Stimulated activated CD8-positive, alpha-beta memory T cell treated with anti-CD3 and anti-CD28 coated beads, Interleukin-15, amount 100 ng/mL, for 1 hour (primary cell): ENCODE data around the gene MEIS2.

Experiments
- DNase-seq: peaks from one replicate; pipeline ENCODE4 v3.0.0-alpha.2; 2020; ENCODE audit warnings: low read depth

Gene MEIS2

DNA sequence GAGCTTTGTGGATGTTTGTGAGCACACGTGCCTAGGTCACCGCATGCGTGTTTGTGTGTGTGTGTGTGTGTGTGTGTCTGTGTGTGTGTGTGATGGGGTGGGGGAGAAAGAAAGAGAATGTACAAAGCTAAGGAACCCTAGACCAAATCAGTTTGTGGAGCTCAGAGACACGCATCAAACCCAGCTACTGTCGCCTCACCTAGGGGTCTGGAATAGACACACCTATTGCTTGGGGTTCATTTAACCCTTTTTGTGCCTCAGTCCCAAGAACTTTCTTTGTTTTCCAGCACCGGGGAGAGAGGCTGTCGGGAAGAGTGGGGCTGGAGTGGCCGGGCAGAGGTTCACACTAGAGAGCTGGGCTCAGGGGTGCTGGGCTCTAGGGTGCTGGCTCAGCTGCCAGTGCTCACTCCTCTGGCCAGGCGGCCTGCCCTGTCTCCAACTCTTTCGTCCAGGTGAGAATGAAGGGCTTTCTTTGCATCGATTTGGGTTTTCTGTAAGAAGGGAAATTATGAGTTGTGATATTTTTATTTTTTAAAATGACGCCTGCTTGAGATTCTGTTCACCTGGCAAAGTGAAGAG is 221.6 kb downstream of the MEIS2 start:
- DNase-seq, result no peak

DNA sequence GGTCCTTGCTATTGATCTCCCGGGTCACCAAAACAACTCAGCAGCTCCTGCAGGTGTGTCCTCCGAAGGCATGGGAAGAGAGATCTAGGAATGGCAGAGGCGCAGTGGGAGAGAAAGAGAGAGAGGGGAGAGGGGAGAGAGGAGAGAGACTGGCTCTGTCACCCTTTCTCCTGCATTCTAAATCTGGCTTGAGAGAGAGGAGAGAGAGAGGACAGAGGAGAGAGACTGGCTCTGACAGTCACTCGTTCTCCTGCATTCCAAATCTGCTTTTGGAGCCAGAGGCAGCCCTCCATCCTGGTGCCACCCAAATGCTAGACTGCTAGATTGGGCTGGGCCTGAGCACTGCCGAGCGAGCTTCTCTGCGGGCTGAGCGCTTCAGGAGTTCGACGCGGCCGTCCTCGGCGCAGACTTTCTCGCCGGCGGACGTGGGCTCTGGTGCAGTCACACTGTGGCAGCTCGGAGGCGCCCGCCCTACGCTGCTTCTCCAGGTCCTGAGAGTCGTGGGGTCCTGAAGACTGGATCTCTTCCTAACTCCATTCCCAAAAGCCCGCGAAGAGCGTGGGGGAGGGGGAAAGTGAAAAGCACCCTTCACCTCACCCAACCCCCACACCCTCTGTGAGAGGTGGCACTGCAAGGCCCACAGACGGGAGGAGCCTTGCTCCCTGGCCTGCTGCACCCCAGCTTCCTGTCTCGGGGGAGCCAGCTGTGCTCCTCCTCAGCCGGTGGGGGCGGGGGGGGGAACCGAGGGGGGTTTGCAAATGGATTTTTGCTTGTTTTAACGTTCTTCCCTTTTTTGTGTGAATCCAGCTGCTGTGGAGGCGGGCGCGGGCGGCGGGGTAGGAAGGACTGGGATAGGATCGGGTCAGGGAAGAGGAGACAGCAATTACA is 222.3 kb downstream of the MEIS2 start:
- no peak for DNase-seq

DNA sequence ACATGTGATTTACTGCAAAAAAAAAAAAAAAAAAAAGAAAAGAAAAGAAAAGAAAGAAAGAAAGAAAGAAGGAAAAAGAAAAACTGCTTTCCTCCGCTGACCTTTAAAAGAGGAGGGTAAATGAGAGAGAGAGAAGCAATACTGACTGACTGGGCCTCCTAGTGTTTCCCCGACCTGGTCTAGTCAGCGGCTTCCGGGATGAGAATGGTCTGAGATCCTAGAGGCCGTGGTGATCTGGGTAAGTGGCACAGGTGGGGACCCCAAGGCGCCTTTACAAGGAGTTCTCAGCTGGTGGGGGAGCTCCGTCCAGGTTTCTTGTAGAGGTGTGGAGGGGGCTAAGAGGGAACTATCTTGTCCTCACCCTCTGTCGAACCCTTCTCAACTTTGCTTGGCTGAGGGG is 223.1 kb downstream of the MEIS2 start:
- no peak for DNase-seq

DNA sequence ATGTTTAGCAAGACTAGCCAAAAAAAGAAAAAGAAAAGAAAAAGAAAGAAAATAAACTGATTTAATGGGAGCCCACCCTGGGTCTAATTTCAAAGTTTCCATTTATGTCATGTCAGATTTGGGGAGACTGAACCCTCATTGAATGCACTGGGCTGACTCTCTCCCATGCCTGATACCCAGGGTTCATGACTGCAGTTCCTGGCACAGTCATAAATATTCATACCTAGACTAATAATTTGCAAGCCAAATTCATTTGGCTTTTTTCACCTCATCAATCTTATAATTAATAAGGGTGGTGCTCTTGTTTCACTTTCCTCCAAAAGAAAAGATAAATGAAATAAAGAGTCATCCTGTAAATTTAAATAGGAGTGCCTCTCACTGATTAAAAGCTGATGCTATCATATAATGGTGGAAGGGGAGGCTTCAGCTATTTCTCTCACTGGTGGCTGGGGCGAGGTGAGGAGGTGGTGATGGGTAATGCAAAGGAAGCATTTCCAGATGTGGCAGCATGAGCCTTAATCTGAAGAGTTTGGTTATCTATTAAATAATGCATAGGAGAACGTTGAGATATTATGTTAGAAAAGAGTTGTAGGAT is 224.5 kb downstream of the MEIS2 start:
- DNase-seq, result no peak

DNA sequence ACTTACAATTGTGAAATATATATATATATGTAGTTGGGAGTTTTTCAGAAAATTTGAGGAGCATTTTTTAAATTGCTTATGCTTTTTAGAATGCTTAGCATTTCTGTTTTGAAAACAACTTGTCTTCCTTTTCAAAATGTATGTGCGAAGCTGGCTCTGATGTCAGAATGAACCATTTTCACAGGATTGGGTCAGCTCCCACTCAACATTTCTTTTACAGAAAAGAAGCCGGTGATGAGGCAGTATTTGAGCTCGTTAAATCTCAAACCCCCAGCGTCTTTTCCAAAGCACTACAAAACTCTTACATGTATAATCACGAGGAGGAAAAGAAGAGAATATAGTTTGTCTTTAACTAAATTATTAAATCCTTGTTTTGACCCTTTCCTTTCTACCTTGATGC is 225.4 kb downstream of the MEIS2 start:
- no peak for DNase-seq

DNA sequence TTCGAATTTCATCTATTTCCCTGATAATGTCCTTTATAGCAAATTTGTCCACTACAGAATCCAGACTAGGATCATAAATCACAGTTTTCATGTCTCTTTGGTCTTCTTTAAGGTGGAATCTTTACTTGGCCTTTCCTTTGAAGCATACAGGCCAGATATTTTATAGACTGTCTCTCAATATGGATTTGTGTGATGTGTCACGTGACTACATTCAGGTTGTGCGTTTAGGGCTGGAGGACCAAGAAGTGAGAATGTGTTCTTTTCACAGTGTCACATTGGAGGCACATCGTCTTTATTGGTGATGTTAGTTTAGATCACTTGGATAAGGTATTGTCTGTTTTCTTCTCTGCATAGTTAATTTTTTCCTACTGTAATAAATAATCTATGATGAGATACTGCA is 232.9 kb downstream of the MEIS2 start:
- DNase-seq, result no peak

DNA sequence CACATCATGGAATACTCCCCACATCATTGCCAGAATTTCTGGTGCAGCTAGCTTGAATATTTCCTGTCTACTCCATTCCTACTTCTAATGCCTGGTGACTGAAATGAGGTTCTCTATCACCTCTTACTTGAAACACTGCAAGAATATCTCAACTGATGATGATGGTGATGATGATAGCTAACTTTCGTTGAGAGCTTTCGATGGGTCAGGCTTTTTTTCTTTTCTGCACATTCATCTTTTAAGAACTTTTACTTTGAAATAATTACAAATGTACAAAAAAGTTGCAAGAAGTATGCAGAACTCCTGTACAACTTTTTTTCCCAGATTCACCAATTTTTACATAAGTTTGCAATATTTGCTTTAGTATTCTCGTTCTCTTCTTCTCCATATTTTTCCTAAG is 233.5 kb downstream of the MEIS2 start:
- DNase-seq, result no peak

DNA sequence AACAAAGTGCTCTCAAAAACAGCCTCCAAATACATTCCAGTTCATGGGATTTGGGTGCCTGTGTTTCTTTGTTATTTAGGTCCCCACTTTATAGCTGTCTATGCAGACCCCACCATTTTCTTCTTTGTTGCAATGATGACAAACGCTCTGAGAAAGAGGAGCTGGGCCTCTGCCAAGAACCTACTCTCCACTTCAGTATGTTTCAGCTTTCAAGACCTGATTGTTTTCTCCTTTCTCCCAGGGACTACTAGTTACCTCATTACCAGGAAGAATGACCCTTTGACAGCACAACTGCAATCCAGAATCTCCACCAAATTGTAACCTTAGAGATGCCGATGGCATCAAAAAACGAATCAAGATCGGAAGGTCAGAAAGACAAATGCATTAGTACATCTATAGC is 236.8 kb downstream of the MEIS2 start:
- DNase-seq, result no peak

DNA sequence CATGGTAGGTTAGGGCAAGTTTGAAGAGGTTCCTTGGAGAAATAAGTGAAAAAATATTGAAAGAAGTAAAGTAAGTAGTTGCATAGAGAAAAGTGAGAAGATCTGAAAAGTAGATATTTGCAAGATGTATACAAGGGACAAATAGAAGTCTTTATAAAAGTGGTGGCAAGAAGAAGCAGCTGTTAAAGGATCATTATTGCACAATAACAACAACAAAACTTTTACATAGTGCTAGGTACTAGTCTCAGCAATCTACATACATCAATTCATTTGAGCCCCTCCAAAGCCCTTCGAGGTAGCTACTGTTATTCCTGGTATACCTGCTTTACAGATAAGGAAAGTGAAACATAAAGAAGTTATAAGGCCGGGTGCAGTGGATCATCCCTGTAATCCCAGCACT is 239.6 kb downstream of the MEIS2 start:
- no peak for DNase-seq

DNA sequence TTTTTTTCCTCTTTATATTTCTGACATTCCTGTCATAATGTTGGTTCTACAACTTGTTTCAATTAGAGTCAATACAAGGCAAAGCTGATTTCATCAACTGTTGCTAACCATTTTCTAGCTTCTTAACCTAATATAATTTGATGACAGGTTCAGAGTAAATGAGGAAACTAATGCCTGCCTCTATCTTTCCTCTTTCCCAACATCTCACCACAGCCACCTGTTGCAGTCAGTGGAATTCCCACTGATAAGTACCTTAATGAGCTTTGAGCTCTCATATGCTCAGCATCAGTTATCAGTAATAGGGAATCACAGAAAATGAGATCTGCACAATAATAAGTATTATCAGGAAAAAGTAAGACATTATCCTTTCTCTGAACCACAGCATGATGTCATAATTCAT is 241.9 kb downstream of the MEIS2 start:
- no peak for DNase-seq

DNA sequence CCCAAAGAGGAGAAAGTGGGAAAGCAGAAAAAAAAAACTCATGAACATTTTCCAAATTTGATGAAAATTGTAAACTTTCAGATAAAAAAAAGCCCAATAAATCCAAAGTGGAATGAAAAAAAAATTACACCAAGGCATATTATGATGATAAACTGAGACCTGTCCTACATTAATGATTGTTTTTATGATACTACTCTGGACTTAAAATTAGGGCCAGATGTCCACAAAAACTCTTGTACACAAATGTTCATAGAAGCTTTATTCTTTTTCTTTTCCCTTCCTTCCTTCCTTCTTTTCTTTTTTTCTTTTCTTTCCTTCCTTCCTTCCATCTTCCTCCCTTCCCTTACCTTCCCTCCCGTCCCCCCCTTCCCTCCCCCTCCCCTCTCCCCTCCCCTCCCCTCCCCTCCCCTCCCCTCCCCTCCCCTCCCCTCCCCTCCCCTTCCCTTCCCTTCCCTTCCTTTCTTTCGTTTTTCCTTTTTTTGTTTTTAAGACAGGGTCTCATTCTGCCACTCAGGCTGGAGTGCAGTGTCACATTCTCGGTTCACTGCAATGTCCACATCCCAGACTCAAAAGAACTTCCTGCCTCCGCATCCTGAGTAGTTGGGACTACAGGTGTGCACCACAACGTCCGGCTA is 243.9 kb downstream of the MEIS2 start:
- no peak for DNase-seq

DNA sequence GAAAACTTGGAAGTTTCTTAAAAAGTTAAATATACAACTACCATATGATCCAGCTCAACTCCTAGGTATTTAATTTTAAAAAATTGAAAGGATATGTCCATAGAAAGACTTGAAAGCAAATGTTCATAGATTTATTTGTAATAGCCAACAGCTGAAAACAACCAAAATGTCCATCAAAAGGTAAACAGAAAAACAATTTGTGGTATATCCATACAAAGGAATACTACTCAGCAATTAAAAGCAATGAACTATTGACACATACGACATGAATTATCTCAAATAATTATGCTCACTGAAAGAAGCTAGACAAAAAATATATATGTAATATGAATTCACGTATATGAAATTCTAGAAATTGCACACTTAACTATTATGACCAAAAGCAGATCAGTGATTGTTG is 249.5 kb downstream of the MEIS2 start:
- no peak for DNase-seq

DNA sequence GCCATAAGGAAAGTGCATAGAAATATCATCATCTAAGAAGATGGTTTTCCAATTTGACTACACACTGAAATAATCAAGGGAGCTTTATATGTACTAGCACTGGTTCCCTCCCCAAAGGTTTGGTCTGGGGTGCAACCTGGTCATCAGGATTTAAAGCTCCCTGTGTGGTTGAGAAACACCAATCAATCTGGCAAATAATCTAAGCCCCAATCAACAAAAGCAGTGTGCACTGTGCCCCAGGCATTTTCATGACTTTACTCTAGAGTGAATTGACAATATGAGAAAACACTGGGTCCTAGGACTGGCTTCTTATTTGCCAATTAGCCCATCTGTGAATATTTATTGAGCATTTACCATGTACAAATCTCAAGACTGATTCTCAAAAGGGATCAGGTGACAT is 255.1 kb downstream of the MEIS2 start:
- DNase-seq, result no peak

DNA sequence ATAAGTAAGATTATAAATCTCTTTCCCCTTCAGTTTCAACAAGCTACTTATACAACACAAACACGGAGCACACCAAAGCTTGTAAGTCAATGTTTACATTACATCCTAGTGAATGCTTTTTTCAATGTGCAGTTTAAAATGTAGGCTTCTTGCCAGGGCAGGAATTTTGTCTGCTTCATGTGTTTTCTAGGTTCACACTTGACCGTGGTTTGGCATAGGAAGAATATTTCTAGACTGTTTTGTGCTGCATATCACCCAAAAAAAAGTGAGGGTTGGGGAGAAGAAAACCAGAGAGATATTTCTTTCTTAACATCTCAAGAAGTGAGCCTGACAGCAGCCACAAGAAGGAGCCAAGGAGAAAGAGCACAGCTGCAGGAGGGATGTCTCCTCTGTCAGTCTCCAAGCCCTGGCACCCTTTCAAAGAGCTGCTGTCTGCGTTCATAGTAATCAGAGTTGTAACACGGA is 255.8 kb downstream of the MEIS2 start:
- DNase-seq, result no peak

DNA sequence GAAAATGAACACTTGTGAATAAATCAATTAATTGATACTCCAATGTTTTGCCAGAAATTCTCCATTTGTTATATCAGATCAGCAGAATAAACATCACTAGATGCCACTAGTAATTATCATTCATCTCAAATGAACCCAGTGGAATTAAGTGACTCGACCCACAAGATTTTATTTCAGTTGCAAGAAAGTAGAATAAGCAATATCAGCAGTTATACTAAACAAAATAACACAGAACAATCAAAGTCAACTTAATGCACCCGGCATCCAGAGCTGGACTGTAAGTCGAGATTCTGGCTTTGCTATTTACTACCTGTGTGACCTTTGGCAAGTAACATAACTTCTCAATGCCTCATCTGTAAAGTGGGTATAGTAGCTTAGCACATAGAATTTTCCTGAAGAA is 256.5 kb downstream of the MEIS2 start:
- DNase-seq, result no peak

DNA sequence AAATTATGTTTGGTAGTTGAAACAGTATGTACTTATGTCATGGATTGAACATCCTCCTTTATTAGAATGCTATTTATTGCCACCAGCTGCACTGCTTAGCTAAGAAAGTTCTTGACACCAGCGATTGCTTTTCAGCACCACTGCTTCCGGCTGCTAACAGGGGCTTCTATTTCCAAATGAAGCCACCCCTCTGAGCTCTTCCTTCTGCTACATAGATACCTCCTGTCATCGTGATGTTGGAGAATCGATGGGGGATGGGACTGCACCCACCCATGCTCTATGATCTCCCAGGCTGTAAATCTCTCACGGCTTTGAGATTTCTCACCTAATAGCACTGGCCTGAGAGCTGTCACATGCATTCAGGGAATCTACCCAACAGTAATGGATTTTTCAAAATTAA is 259.2 kb downstream of the MEIS2 start:
- no peak for DNase-seq
